Activated CD4-positive, alpha-beta T cell treated with anti-CD3 and anti-CD28 coated beads, Interleukin-2, Interleukin-6, amounts not matched to agents 100 ng/mL and 50 ng/mL, durations not matched to agents 16 hours and 8 hours (primary cell): ENCODE data around the gene FDPS.
A peak's percentile ranks its signal among the peaks of the same experiment; 100 is the strongest.
"Not testable (repeated sequence)": the region's sequence is repeated elsewhere in the genome, so short reads cannot be mapped to it uniquely, and the experiment has no call there.

ENCODE experiments used
- DNase-seq: peaks from one replicate; pipeline ENCODE4 v3.0.0-alpha.2; 2020

Gene FDPS

GRCh38 chr1:155286544-155286943 is 22.1 kb upstream of the FDPS start:
- no peak for DNase-seq

DNA sequence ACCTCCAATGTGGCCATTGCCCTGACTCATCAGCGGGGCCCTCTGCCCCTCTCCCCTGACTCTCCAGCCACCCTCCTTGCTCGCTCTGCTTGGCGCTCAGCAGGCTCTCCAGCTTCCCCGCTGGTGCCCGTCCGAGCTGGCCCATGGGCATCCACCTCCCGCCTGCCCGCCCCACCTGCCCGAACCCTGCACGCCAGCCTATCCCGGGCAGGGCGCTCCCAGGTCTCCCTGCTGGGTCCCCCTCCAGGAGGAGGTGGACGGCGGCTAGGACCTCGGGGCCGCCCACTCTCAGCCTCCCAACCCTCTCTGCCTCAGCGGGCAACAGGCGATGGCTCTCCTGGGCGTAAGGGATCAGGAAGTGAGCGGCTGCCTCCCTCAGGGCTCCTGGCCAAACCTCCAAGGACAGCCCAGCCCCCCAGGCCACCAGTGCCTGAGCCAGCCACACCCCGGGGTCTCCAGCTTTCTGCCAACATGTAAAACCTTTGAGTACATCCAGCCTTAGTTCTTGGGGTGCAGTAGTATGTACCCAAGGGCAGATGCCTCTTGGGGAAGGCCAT is 20.6 kb upstream of the FDPS start:
- DNase-seq: no peak

DNA sequence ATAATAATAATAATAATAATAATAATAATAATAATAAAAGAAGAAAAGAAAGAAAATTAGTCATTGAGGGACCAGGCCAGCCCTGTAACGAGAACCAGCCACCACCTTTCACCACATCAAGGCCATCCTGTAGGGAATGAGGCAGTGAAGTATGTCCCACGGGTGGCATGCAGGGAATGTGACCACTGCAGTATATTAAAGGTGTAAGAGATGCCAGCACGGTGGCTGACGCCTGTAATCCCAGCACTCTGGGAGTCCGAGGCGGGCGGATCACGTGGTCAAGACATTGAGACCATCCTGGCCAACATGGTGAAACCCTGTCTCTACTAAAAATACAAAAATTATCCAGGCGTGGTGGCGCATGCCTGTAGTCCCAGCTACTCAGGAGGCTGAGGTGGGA is 17.7 kb upstream of the FDPS start:
- DNase-seq: not testable (repeated sequence)

GRCh38 chr1:155293086-155293749 is 15.4 kb upstream of the FDPS start:
- no peak for DNase-seq

GRCh38 chr1:155294520-155295182 is 14.0 kb upstream of the FDPS start:
- no peak for DNase-seq

DNA sequence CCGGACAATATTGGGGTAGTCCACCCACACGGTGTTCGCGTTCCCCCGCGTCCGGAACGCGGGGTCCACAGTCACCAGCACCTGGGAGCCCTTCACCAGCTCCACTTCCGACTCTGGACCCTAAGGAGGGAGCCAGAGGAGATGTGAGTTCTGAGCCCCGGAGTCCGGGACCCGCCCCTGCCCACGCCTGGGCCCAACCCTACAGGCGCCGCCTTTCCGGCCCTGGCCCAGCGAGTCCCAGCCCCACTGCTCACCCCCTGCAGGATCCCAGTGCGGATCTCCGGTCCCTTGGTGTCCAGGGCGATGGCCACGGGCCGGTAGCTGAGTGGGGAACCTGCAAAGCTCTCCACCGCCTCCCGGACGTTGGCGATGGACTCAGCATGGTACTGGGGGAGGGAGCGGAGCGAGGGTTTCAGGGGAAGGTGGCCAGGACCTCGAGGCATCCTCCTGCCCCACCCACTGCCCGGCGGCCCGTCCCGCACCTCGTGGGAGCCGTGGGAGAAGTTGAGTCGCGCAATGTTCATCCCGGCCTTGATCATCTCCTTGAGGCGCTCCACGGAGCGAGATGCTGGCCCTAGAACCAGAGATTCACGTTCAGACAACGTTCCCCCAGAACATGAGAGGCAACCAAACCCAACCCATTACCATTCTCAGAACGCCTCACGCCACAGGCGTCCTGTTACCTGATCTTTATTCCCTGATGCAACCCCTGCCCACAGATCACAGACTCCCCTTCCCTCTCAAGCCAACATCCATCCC is 13.3 kb upstream of the FDPS start:
- no peak for DNase-seq

DNA sequence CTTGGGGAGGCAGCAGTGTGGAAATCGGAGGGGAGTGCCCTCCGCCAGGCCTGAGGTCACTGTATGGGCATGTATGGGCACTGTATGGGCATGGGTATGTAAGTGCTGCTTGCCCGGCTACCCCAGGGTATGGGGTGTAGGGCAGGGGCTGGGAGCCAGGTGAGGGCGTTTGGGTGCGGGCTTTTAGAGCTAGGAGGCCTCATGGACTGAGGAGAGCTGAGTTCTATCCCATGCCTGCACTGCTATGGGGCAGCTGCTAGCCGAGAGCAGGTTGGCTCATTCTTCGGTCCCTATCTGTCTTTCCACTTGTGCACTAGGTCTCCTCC is 12.8 kb upstream of the FDPS start:
- no peak for DNase-seq

- DNase-seq: no peak
Observed at GRCh38 chr1:155296661-155297060, 12.0 kb upstream of the FDPS start.

GRCh38 chr1:155297384-155297783 is 11.3 kb upstream of the FDPS start:
- DNase-seq: no peak

DNA sequence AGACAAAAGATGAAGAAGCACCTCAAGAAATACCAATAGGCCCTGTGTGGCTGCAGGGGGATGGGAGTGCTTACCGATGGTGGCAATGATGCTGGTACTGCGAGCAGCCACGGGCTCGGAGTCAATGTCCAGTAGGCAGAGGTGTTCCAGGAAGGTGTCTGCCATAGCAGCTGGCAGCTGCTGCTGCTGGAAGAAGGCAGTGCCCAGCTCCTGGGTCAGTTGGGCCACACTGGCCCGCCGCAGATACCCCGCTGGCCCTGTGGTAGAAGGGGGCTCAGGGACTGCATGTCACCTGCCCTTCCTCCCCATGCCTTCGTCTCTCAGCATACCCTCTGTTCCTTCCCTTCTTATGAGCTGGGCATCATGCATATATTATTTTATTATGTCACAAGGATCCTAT is 8.6 kb upstream of the FDPS start:
- no peak for DNase-seq

- no peak for DNase-seq
Observed at GRCh38 chr1:155300553-155301329, 7.9 kb upstream of the FDPS start.

DNA sequence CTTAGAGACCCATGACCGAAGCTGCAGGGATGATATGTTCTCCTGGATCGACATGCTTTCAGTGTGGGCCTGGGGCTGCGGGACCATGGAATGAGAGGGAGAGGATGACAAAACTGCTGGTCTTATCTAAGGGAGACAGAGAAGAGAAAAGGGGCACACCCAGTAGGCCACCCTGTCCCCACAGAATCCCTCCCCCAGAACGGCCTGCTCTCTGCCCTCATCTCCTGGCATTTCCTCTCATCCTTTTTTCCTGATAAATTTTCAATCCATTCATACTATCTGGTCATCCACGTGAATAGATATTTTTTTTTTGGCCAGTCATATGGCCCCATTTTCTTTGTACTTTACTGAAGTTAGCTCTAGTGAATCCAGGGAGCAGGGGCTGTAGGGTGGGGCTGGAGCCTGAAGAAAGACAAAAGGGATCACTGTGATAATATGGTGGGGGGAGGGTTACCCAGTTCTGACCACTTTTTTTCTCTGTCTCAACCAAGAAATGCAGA is 7.3 kb upstream of the FDPS start, which contains the start of gene PKLR:
TSS of gene PKLR (minus strand) at position 97 of the 500 bp plus-strand sequence. CDS start at position 54, 43 bp downstream.
- DNase-seq: no peak

GRCh38 chr1:155304558-155305063 is 4.1 kb upstream of the FDPS start:
- DNase-seq: no peak

- DNase-seq: no peak
Observed at GRCh38 chr1:155305881-155306391, 2.7 kb upstream of the FDPS start.

DNA sequence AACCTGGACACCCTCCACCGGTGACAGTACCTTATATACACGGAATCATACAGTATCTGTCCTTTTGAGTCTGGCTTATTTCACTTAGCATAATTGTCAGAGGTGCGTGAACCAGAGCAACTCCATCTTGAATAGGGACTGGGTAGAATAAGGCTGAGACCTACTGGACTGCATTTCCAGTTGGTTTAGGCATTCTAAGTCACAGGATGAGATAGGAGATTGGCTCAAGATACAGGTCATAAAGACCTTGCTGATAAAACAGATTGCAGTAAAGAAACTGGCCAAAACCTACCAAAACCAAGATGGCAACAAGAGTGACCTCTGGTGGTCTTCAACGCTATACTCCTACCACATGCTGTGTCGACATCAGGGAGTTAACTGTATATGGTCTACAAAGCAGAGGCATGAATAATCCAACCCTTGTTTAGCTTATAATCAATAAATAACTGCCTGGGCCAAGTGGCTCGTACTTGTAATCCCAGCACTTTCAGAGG is 1.4 kb upstream of the FDPS start:
- DNase-seq: peak; percentile 39

- peak; percentile 18 for DNase-seq
Observed at GRCh38 chr1:155309423-155310021, 856 bp downstream of the FDPS start.

GRCh38 chr1:155313261-155313660 is 4.6 kb downstream of the FDPS start:
- no peak for DNase-seq

DNA sequence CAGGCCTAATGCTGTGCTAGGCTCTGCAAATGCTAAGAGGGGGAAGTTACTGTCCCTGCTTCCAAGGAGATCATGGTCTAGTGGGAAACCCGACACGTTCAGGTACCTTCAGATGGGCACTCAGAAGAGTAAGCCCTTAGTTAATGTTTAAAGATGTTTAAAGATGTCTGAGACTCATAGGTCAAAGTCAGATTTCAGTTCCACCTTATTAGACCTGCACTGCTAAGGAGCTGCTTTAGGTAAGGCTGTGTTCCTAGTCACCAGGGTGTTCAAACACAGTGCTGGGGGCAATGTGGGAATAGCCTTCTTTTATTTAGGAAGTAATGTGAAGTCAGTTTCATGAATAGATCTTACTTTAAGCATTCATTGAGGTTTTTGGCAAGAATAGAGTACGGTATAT is 8.3 kb downstream of the FDPS start:
- DNase-seq: no peak

GRCh38 chr1:155318082-155318481 is 9.4 kb downstream of the FDPS start:
- no peak for DNase-seq

DNA sequence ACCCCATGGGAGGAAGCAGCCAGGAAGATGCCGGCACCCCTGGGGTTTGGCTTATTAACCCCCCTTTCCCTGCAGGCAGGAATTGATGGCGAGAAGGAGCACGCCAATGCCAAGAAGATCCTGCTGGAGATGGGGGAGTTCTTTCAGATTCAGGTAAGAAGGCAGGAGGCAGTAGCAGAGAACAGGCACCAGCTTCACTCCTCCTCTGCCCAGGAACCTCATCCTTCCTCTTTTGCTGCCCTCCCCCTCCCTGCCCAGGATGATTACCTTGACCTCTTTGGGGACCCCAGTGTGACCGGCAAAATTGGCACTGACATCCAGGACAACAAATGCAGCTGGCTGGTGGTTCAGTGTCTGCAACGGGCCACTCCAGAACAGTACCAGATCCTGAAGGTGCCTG is 10.9 kb downstream of the FDPS start:
- DNase-seq: no peak

DNA sequence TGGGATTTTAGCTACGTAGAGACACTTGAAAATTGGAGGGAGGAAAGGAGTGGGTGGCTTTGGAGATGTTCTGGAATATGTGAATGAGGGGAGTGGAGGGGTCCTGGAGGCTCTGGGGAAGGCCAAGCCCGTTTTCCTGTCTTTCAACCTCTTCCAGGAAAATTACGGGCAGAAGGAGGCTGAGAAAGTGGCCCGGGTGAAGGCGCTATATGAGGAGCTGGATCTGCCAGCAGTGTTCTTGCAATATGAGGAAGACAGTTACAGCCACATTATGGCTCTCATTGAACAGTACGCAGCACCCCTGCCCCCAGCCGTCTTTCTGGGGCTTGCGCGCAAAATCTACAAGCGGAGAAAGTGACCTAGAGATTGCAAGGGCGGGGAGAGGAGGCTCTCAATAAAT is 11.6 kb downstream of the FDPS start:
- DNase-seq: no peak
